Adrenal gland (tissue), 5 donors: ENCODE results near the gene RPL10.

Experiments used
- CTCF ChIP-seq, 6 experiments: fragments of 450-650 bp in 4 of 6; fragments of 200-600 bp in 2 of 6; sonication (generic) in 1 of 6; IDR thresholded peaks; 1 replicate in 5 of 6; 2 replicates in 1 of 6; pipeline versions ENCODE4 v1.5.1 to v1.8.0; 2016 to 2021; ENCODE audit warnings: antibody characterized with exemption in 6 of 6, mild to moderate bottlenecking in 2 of 6, moderate library complexity in 1 of 6
- POLR2A ChIP-seq, 2 donors: fragments of 450-650 bp; IDR thresholded peaks; one replicate each; pipeline ENCODE4 v1.6.1; 2017; ENCODE audit warnings: antibody characterized with exemption in 2 of 2, mild to moderate bottlenecking in 2 of 2, moderate library complexity in 1 of 2
- donor health status: DM: no; HTN: no; CAD: no.

- TF ChIP-seq CTCF (IDR thresholded peaks at IDR 0.05) (no peak), POLR2A (IDR thresholded peaks at IDR 0.05) (no peak)
Observed at GRCh38 chrX:154419189-154419588, 21.0 kb downstream of the RPL10 start.
